ENCODE measurements around the gene GALNT5. TPM values are rescaled to one million over a fixed set of nuclear protein-coding genes. Genes with fewer than 3 reads are reported as not detected.

The GALNT5 gene
- total RNA-seq, 1 experiment from 2014 or later: 6.8 TPM

GRCh38 chr2:157355618-157356017, 98.1 kb downstream of the GALNT5 start:
- no peaks in the 10 kb centered on the region for H3K27me3 ChIP-seq (replicated peaks; ENCODE audit: control insufficient read depth, insufficient read depth, low read length)
- no peak overlapping the region for H3K4me3 ChIP-seq (ENCODE audit: low read depth, low read length)
- no peak overlapping the region for H3K27ac Mint-ChIP-seq (ENCODE audit: unreplicated experiment)
- DNase-seq: peak in 1 of 2 experiments; percentile 5
- H3K36me3 Mint-ChIP-seq (ENCODE audit: insufficient read depth, unreplicated experiment): no peaks in the 10 kb centered on the region
- no peaks in the 10 kb centered on the region for H3K9me3 ChIP-seq
- no peak for TF ChIP-seq CTCF (IDR thresholded peaks at IDR 0.05; ENCODE audit: insufficient read depth in 1 of 2, low read depth in 1 of 2, low read length in 1 of 2, severe bottlenecking in 1 of 2, unreplicated experiment in 1 of 2)
- ChIA-PET POLR2A (no interaction called here), CTCF (interaction anchor here (1.0 to 1.5 kb wide), 2 partner anchors 53 to 137 kb away, joined by 3 read pairs; no protein-coding TSS in a partner anchor)
- peaks cover under 1% of the 10 kb centered on the region for H3K9me3 Mint-ChIP-seq (ENCODE audit: unreplicated experiment)
- H3K4me1 ChIP-seq: peaks cover 11% of the 10 kb centered on the region
- intact Hi-C loops (cut with micrococcal nuclease; ENCODE audit: unreplicated experiment): no loop called here
- no peaks in the 10 kb centered on the region for H3K27me3 Mint-ChIP-seq (ENCODE audit: insufficient read depth, unreplicated experiment)
- H3K4me3 Mint-ChIP-seq (ENCODE audit: unreplicated experiment): no peak overlapping the region
- no peaks in the 10 kb centered on the region for H3K36me3 ChIP-seq (ENCODE audit: control insufficient read depth, insufficient read depth, low read length)
- BruUV-seq (replicated peaks): no TSS peak
- H3K4me1 Mint-ChIP-seq (ENCODE audit: low read depth, unreplicated experiment): peaks cover 7% of the 10 kb centered on the region

GRCh38 chr2:157359628-157360027, 102.1 kb downstream of the GALNT5 start:
- ChIA-PET POLR2A (no interaction called here), CTCF (interaction anchor here (0.6 kb wide), 1 partner anchor 31 kb away, joined by 3 read pairs; no protein-coding TSS in a partner anchor)
- H3K36me3 Mint-ChIP-seq (ENCODE audit: insufficient read depth, unreplicated experiment): no peaks in the 10 kb centered on the region
- H3K9me3 ChIP-seq: peaks cover 10% of the 10 kb centered on the region; the same call in 1 of the 2 replicates
- H3K36me3 ChIP-seq (ENCODE audit: control insufficient read depth, insufficient read depth, low read length): no peaks in the 10 kb centered on the region
- no peaks in the 10 kb centered on the region for H3K27me3 ChIP-seq (replicated peaks; ENCODE audit: control insufficient read depth, insufficient read depth, low read length)
- H3K4me3 Mint-ChIP-seq (ENCODE audit: unreplicated experiment): no peak overlapping the region
- TF ChIP-seq CTCF (IDR thresholded peaks at IDR 0.05; ENCODE audit: insufficient read depth in 1 of 2, low read depth in 1 of 2, low read length in 1 of 2, severe bottlenecking in 1 of 2, unreplicated experiment in 1 of 2): no peak
- peaks cover 9% of the 10 kb centered on the region for H3K4me1 Mint-ChIP-seq (ENCODE audit: low read depth, unreplicated experiment)
- no peak overlapping the region for H3K4me3 ChIP-seq (ENCODE audit: low read depth, low read length)
- DNase-seq: no peak
- peaks cover 33% of the 10 kb centered on the region for H3K9me3 Mint-ChIP-seq (ENCODE audit: unreplicated experiment)
- no peaks in the 10 kb centered on the region for H3K27me3 Mint-ChIP-seq (ENCODE audit: insufficient read depth, unreplicated experiment)
- H3K27ac Mint-ChIP-seq (ENCODE audit: unreplicated experiment): no peak overlapping the region
- intact Hi-C loops (cut with micrococcal nuclease; ENCODE audit: unreplicated experiment): no loop called here
- BruUV-seq (replicated peaks): no TSS peak
- peaks cover 12% of the 10 kb centered on the region for H3K4me1 ChIP-seq

GRCh38 chr2:157361526-157361925, 104.0 kb downstream of the GALNT5 start:
- Histone ChIP-seq H3K9me3 (peaks cover 10% of the 10 kb centered on the region; the same call in 1 of the 2 replicates), H3K36me3 (ENCODE audit: control insufficient read depth, insufficient read depth, low read length) (no peaks in the 10 kb centered on the region), H3K4me1 (peaks cover 8% of the 10 kb centered on the region), H3K4me3 (ENCODE audit: low read depth, low read length) (no peak overlapping the region), H3K27me3 (replicated peaks; ENCODE audit: control insufficient read depth, insufficient read depth, low read length) (no peaks in the 10 kb centered on the region)
- H3K36me3 Mint-ChIP-seq (ENCODE audit: insufficient read depth, unreplicated experiment): no peaks in the 10 kb centered on the region
- DNase-seq: no peak
- intact Hi-C loops (cut with micrococcal nuclease; ENCODE audit: unreplicated experiment): no loop called here
- no TSS peak for BruUV-seq (replicated peaks)
- no peak for TF ChIP-seq CTCF (IDR thresholded peaks at IDR 0.05; ENCODE audit: insufficient read depth in 1 of 2, low read depth in 1 of 2, low read length in 1 of 2, severe bottlenecking in 1 of 2, unreplicated experiment in 1 of 2)
- CTCF ChIA-PET: no interaction called here
- peaks cover 42% of the 10 kb centered on the region for H3K9me3 Mint-ChIP-seq (ENCODE audit: unreplicated experiment)
- H3K27me3 Mint-ChIP-seq (ENCODE audit: insufficient read depth, unreplicated experiment): no peaks in the 10 kb centered on the region
- no peak overlapping the region for H3K4me3 Mint-ChIP-seq (ENCODE audit: unreplicated experiment)
- H3K4me1 Mint-ChIP-seq (ENCODE audit: low read depth, unreplicated experiment): peaks cover 9% of the 10 kb centered on the region
- H3K27ac Mint-ChIP-seq (ENCODE audit: unreplicated experiment): no peak overlapping the region
- POLR2A ChIA-PET: no interaction called here

Data from Caco-2 (cell line).